ENCODE results near the gene LCN12. TPM values are rescaled to one million over a fixed set of nuclear protein-coding genes. Genes with fewer than 3 reads are reported as not detected.

LCN12 gene
- total RNA-seq (2021; ENCODE audit: unreplicated experiment) (4.2 TPM), Bru-seq, nascent RNA (percentile 28 among the genes with signal in this experiment), BruChase-seq, experiment 1, labeled RNA remaining after a 6-hour chase (percentile 25 among the genes with signal in this experiment), BruChase-seq, experiment 2, labeled RNA remaining after a 2-hour chase (percentile 34 among the genes with signal in this experiment)
- 1.4 and 2.0 TPM in 2 replicates for polyA plus RNA-seq (2012)
- long read RNA-seq = 0 reads

GRCh38 chr9:136951541-136952320, at the start of gene LCN12:
Gene LCN12 (plus strand): TSS chr9:136952273. CDS start chr9:136952328, 55 bp downstream.
- Histone ChIP-seq H3K4me2 (ENCODE audit: low read length) (no peak within 1 kb of the TSS), H3K9ac (ENCODE audit: low read length) (no peak within 1 kb of the TSS), H3K27ac (ENCODE audit: low read depth, low read length) (no peak within 1 kb of the TSS), H4K20me1 (ENCODE audit: insufficient read depth) (no peaks in the 10 kb centered on the region), H3K4me1 (ENCODE audit: control insufficient read depth in 1 of 2, insufficient read depth in 2 of 2, low read length in 2 of 2) (peaks cover 20 to 40% of the 10 kb centered on the region in 2 experiments), H3K36me3 (ENCODE audit: control insufficient read depth in 1 of 2, insufficient read depth in 2 of 2, low read length in 2 of 2) (no peaks in the 10 kb centered on the region), H2AFZ (ENCODE audit: low read depth, low read length, poor library complexity, severe bottlenecking) (no peak within 1 kb of the TSS), H3K4me3 (replicated peaks in 1 of 2; ENCODE audit: low read depth in 1 of 2, low read length in 2 of 2) (no peak within 1 kb of the TSS), H3K79me2 (ENCODE audit: insufficient read depth, low read length) (no peaks in the 10 kb centered on the region), H3K9me3 (ENCODE audit: control insufficient read depth in 1 of 2, insufficient read depth in 1 of 2, low read depth in 1 of 2, low read length in 2 of 2) (no peaks in the 10 kb centered on the region), H3K27me3 (ENCODE audit: insufficient read depth, low read length) (no peaks in the 10 kb centered on the region), H3K9me2 (ENCODE audit: insufficient read depth) (no peaks in the 10 kb centered on the region)
- intact Hi-C loops (cut with micrococcal nuclease) = no loop called here
- no TSS peak for BruUV-seq (replicated peaks)
- DNase-seq (ENCODE audit: low read depth, low spot score) = no peak
- ChIA-PET RAD21 (ENCODE audit: low non-redundant PET in 1 of 2, low total read pairs in 2 of 2, uncharacterized antibody in 2 of 2, unreplicated experiment in 2 of 2) (no interaction called here), POLR2A (interaction anchor here (1.0 kb wide), 1 partner anchor 27 kb away, joined by 3 read pairs; no protein-coding TSS in a partner anchor), CTCF (interaction anchor here (0.5 to 1.5 kb wide), 3 partner anchors 40 to 95 kb away, joined by 3 to 4 read pairs (median 3); no protein-coding TSS in a partner anchor)
- no peak for ATAC-seq
- TF ChIP-seq POLR2AphosphoS5 (IDR thresholded peaks at IDR 0.05; ENCODE audit: low read depth, low read length) (no peak), EZH2phosphoT487 (IDR thresholded peaks at IDR 0.05; ENCODE audit: borderline replicate concordance) (no peak), EZH2 (IDR thresholded peaks at IDR 0.05) (no peak), YY1 (IDR thresholded peaks at IDR 0.05; ENCODE audit: extremely low read depth, insufficient replicate concordance, low read depth, low read length) (no peak), MAX (IDR thresholded peaks at IDR 0.05) (no peak), EGR1 (IDR thresholded peaks at IDR 0.05; ENCODE audit: low read depth) (no peak), CEBPB (IDR thresholded peaks at IDR 0.05; ENCODE audit: low read depth) (no peak), ZNF274 (IDR thresholded peaks at IDR 0.05; ENCODE audit: low read depth, low read length) (no peak)
